ENCODE data around the gene WASF3.
A peak's percentile ranks its signal among the peaks of the same experiment; 100 is the strongest.

The WASF3 gene, protein sequence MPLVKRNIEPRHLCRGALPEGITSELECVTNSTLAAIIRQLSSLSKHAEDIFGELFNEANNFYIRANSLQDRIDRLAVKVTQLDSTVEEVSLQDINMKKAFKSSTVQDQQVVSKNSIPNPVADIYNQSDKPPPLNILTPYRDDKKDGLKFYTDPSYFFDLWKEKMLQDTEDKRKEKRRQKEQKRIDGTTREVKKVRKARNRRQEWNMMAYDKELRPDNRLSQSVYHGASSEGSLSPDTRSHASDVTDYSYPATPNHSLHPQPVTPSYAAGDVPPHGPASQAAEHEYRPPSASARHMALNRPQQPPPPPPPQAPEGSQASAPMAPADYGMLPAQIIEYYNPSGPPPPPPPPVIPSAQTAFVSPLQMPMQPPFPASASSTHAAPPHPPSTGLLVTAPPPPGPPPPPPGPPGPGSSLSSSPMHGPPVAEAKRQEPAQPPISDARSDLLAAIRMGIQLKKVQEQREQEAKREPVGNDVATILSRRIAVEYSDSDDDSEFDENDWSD

DNA sequence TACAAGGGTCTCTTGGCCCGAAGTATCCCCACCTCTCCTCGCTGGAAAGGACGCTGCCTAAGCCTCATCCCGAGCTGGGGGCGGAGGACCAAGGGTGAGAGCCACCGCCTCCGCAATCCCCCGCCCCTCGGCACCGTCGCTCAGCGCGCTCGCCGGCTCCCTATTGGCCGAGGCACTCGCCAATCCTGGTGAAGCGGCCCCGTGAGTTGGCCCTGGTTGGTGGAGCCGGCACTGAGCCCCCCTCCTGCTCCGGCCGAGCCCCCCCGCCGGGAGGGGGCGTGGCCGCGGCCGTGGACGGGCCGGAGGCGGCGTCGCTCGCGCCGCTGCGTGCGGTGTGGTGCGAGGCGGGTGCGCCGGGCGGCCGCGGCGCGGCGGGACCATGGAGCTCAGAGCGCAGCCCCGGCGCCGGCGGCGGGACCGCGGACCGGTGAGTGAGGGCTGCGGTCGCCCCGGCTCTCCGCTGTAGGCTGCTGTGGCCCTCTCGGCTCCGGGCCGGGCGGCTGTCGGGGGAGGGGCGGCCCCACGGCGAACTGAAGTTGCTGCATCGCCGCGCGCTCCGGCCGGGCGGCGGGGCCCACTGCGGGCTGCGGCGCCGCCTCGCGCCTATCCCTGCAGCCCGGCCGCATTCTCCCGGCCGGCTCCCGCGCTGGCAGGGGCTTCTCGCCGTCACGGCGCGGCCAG, at the start of gene WASF3:
Gene WASF3 (plus strand): TSS at position 291 of the 681 bp plus-strand sequence. CDS start 84,588 bp downstream, outside the sequence.
- peak; percentile 96 for DNase-seq

DNA sequence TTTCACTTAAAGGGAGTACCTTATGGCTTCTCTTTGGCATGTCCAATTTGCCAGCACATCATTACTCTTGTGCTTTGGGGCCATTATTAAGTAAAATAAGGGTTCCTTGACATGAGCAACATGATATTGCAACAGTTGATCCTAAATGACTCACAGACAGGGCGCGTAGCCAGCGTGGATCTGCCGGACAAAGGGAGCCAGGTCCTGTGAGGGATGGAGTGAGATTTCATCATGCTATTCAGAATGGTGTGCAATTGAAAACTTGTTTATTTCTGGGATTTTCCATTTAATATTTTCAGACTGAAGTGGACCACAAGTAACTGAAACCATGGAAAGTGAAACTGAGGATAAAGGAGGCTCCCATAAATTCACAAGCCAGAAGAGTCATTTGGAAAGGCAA, 48.6 kb upstream of the WASF3 start:
- no peak for DNase-seq

DNA sequence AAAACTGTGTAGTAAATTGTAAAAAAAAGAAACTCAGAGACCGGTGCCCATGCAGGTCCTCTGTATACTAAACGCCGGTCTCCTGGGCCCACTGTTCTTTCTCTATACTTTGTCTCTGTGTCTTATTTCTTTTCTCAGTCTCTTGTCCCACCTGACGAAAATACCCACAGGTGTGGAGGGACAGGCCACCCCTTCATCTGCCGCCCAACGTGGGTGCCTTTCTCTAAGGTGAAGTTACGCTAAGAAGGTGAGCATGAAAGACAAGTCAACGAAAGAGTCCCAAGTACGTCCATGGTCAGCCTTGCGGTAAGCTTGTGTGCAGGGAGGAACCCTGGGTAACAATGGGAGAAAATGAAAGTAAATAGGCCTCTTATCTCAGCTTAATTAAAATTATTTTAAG, 48.0 kb upstream of the WASF3 start:
- no peak for DNase-seq

DNA sequence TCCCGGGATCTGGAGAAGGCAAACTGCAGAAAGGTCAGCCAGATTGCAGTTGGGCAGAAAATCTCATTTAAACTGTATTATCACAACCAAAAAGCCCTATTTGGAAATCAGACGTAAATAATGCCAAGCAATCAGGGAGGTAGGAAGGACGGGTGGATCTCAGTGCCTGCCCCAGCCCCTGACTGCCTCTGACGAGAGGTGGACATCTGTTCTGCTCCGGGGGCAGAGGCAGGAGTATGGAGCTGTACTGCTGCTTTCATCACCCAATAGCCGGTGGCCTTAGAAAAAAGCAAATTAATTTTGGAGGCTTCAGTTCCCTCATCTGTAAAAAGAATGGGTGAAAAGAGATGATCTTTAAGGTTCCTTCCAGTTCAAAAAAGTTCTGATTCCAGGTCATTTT, 43.6 kb upstream of the WASF3 start:
- no peak for DNase-seq

DNA sequence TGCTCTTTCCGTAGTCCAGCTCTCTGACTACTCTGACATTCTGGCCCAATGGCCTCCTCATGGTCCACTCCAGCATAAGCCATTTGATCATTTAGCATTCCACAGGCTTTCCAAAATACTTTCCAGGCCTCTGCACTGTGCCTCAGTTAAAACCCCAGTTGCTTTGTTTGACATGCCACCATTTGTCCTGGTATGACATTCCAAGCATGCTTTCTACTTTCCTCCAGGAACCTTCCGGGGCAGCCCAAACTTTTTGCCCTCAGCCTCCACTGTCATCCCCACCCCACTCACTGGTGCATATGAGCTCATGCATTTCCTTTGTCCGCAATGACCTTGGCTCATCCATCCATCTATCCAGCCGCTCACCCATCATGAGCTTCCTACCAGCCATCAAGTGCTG, 41.8 kb upstream of the WASF3 start:
- DNase-seq: no peak

DNA sequence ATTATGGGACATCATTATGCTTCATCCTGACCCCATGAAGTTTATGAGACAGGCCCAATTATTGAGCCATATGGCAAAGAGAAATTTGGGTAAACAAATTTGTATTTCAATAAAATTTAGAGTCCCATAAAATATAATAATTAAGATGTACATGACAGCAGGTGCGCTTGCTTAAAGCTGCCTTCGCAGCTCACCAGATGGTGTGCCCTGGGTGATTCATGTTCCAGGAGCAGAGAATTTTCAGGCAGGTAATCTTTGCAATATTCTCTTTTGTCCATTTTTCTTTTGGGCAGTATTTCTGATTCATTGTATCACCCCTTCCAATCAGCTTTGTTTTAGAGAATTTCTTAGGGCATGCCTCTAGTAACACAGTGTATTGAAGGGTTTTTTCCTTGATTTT, 39.5 kb upstream of the WASF3 start:
- DNase-seq: no peak

DNA sequence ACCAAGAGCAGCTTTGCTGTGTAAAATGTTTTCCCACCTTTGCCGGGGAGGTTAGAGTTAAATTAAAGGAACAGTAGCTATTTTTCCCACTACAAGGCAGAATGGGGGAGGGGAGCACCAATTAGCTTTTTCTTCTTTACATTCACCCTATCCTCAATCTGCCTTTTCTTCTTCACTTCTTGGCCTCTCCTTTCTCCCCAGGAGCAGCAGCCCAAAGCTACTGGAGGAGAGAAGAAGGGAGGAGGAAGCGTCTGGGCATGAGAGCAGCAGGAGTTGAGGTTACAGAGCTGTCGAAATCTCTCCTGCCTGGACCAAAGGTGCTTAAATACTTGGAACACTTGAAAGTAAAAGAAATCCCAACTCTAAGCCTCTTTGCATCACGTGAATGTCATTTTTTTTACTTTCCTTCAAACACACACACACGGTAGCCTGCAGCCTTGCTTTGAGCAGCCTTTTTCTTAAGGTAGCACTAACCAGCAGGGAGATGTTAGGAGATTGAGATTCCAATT, 39.0 kb upstream of the WASF3 start:
- no peak for DNase-seq

DNA sequence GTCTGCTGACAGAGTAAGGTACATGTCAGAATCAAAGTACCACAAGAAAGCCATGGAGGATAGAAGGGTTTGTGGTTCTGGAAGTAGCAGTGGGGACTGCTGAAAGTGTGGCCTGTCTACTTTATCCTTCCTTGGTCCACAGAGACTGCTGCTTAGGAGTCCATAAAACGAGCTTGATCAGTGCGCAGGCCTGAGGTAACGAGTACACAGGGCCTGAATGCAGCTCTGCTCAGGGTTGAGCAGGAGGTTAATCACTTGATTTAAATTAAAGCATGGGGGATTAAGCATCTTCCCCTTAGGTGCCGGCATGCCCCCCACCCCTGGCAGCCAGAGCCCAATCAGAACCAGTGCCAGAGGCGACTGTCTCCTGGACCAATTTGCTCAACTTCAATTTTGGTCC, 34.9 kb upstream of the WASF3 start:
- DNase-seq: no peak

DNA sequence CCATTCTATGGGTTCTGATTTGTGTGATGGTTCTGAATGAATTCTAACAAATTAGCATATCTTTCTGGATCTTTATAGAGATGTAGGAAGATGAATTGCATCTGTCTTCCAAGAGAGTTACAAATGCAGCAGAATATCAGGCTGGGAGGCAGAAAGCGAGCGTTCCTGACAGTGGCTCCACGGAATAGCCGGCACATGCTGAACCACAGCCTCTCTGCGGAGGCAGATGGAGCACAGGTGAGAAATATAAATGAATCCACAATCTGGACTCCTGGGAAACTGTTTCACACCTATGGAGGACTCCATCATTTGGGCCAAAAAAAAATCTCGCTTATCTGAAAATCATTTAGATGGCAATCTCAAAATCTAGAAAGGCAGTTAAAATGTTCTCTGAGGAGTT, 34.5 kb upstream of the WASF3 start:
- no peak for DNase-seq

DNA sequence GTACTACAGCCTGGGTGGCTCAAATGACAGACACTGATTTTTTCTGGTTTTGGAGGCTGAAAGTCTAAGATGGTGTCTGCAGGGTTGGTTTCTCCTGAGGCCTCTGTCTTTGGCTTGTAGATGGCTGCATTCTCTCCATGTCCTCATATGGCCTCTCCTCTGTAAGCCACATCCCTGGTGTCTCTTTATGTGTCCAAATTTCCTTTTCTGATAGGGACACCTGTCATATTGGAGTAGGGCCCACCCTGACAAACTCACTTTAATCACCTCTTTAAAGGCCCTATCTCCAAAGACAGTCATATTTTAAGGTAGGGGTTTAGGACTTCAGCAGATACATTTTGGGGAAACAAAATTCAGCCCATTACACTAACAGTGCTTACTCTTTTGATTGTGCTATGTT, 32.0 kb upstream of the WASF3 start:
- no peak for DNase-seq

DNA sequence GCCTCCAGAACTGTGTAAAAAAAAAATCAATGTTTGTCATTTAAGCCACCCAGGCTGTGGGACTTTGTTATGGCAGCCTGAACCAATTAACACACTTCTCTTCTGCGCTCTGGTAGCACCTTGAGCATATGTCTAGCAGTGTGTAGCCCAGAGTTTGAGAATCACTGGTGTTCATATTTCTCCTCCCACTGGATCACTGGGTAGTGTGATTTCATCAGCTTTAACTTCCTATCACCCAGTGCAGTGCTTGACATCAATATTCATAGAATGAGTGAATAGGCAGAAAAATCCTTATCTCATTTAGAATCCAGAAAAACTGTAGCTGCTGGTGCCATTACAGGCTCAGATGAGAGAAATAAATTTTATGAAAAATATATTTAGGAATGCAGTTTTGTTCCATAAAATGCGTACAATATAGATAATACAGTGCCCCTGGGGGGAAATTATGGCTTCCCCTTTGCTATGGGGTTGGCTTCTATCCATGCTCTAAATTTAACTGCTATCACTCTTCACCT, 30.7 kb upstream of the WASF3 start:
- DNase-seq: no peak

DNA sequence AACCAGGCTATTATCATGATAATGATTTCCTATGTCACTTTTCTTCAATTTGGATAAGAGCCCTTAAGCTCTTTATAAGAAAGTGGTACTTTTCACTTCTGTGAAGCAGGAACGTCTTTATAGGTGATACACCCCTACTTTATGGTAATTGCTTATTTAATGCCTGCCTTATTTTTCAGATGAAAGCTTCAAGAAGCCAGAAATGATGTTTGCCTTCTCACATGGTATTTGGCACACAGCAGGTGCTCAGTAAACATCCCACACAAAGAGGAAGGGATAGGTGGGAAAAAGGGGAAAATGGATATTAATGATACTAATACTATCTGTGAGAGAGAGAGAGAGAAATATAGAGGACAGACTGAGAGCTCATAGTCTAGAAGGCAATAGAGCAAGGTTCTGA, 29.0 kb upstream of the WASF3 start:
- no peak for DNase-seq

DNA sequence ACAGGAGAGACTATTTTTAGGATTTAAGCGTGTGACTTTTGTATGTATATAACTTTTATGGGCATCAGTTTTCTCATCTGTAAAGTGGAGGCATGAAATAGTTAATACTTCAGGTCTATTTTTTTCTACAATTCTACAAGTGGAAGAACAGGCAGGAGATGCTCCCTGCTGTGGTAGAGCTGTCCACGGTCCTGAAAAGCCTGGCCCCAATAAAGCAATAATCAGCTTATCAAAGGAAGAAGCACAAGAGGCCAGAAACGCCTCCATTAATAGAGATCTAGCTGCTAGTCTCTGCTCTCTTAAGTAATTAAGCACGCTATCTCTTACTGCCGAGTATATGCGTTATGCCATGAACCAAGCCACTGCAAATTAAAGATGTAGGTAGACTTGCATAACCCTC, 28.0 kb upstream of the WASF3 start:
- DNase-seq: no peak

DNA sequence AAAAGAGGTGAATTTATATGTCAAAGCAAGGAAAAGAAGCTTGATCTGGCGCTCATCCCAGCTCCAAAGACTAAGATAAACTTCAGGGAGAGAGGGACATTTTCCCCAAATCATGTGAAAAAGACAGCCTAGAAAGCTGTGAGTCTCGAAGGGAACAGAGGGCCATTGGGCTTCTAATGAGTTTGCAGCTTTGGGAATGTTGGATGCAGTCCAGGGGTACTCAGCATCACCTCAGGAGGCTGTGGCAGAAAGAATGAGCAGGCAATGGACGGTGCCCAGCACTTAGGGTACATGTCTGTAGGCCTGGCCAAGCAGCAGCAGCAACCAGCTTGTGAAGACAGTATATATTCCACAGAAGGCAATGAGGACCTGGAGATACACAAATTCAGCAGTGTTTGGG, 25.7 kb upstream of the WASF3 start:
- peak; percentile 79 for DNase-seq

DNA sequence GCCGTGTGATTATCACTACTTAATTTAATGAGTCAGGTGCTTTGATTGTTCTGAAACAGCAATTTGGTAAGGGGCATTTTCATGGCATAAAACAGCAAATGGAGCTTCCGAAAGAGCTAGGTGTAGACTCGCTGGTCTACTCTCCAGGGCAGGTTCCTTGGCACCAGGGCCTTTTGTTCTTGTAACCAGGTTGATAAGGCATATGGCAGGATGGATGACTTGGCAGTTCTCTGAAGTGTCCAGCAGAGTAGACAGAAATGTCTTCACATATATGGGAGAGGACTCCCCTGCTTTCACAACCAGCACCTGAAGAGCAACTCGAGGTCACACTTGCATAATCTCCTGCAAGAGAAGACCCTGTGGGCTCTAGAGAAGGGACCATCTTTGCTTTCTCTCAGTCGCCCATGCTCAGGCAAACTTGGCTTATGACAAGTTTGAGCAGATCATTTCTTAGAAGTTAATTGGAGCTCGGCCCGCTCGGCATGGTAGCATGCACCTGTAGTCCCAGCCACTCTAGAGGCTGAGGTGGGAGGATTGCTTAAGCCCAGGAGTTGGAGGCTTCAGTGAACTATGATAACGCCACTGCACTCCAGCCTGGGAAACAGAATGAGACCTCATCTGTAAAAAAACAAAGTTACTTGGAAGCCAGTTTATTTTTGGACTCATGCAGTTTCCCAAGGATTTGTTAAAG, 23.3 kb upstream of the WASF3 start:
- no peak for DNase-seq

DNA sequence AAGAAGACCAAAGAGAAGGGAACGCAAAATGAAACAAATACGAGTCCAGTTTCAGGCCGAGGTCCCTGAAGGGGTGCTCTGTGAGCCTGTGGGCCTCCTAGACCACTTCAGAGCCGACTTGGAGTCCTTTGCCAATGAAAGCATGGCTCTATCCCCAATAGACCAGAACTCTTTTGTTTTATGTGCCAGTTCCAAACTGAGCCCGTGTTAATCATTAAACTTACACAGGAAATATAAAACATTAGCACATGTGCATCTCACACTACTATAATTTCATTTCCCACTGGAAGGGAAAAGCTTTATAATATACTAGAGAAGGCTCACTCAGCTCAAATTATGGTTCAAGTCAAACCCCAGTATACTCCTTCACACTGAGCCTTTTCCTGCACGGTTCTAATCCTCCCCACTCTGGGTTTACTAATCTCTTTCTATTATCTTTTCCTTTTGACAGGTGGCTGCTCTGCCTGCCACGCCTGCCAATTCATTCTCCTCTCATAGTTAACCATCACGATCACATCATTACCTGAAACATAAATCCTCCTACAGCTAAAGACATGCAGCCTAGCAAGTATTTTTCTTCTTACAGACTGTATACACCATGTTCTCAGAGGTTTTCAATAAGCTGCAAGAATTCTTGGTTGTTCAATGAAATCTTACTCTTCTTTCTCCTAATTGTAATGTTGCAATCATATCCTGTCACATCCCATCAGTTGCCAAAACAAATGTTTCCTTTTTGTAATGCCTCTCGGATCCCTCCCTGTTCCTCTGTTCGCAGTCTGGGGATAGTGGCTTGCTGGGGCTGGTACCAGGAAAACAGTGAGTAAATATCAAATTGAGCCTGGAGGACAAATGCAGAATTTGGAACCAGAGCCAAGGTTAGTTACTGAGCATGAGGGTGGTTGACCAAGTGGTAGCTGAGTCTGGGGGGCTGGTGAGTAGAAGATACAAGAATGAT, 18.8 kb upstream of the WASF3 start:
- peak; percentile 83 for DNase-seq

DNA sequence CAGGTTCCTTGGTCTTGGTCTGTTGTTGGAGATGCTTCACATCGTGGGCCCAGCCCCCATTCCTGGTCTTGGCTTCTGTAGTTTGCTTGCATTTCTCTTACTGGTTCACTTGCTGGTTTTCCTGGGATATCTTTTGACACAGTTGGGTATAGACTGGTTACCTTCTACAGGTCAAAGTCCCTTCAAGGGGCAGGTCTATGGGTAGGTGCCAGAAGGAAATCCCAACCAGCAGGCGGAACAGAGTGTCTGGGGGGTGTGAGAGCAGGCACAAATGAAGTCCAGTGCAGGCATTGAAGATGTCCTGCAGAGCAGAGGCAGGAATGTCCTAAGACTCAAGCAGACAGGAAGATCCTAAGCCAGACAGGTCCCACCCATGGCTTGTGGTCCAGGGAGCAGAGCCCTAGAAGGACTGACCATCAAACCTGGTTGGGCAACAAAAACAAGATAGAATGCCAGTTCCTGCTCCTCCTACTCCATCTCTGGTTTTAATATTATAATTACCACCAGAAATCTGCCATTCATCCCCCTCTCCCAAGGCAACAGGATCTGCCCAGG, 17.7 kb upstream of the WASF3 start:
- DNase-seq: no peak

DNA sequence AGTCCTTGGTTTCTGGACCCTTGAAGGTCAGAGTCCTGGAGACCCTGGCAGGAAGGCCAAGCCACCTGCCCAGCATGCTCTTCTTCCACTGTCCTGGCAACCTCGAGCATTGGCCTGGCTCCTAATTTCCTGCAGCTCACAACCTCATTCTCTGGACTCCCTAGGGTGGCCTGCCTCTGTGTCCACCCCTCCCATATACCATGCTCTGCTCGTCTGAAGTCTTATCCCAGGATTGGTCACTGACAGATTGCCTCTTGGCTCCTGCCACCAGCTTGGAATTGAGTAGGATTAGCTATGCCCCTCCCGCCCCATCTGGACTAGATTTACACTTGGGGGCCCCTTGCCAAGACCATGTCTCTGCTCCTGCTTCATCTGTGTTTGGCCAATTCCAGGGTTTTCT, 17.1 kb upstream of the WASF3 start:
- DNase-seq: no peak

DNA sequence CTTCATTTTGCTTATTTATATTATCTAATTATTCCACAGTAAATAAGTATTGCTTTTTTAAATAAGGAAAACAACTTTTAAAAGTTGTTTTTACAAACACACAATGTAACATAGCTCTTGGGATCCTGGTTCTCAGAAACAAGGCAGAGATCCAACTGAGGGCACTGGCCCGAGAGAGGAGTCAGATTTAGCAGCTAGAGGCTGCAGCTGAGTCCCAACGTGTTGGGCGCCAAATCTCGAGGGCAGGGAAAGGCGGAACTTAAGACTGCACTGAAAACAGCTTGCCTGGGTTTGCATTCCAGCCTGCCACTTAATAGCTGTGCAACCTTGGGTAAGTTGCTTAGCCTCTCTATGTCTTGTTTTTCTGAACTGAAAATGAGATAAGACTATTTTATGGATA, 16.4 kb upstream of the WASF3 start:
- no peak for DNase-seq

DNA sequence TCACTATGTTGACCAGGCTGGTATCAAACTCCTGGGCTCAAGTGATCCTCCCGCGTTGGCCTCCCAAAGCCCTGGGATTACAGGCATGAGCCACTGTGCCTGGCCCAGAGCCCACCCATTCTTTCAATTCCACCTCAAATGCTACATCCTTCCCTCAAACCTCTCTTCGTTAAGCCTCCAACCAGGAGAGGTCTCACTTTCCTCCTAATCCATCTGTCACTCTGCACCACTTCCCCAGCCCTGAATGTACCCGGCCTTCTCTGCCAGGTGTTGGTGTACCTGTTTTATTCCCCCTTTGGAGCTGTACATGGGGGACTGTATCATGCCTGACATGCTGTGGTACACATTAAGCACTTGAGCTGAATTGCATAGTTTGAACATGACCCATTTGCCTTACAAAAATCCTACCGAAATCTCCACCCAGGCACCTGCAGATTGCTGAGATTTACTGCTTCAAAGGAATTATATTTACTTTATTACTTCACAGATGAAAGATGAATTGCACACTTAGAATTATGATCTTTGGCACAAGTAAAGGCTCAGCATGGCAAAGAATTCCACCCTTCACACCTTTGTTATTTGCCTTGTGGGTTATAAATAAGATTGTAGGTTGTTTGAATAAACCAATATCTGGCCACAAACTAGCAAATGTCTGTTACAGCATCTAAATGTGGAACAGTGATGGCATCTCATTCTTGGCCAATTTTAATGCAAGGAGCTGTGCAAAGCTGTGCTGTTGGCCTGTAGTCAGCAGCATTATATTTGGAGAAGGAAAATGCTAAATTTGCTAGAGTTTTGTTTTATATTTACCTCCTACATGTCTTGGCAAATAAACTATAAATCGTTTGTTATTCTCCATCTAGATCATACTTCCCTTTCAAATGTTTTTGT, 15.6 kb upstream of the WASF3 start:
- DNase-seq: no peak

DNA sequence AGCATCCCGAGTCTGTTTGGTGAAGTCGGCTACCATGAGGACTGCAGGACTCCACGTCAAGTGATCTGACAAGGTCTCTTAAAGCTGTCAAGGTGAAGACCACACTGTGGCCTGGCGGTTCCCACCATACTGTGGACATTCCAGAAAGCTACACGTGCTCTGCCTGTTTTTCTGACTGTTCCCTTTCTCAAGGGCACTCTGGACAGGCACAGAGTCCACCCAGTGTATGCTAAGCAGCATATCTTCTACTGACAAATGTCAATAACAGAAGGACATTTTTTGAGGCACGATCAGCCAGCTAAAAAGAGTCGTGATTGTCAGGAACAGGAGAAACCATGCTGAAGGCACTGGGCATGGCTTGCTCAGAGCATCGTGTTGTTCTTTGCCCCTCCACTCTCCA, 12.8 kb upstream of the WASF3 start:
- DNase-seq: no peak

Data from NCI-H1092 treated with DMSO at 0.1 percent for 48 hours (cell line).